Body of pancreas (tissue), 4 donors: ENCODE measurements around the gene PSMG4.

Experiments
- CTCF ChIP-seq, 7 experiments: fragments of 450-650 bp in 4 of 7; fragments of 200-600 bp in 3 of 7; sonication (generic) in 3 of 7; IDR thresholded peaks; one replicate each; pipeline ENCODE4 v1.5.1; 2016 to 2019; ENCODE audit warnings: antibody characterized with exemption in 7 of 7
- POLR2A ChIP-seq, 3 donors: fragments of 450-650 bp; IDR thresholded peaks; one replicate each; pipeline ENCODE4 v1.6.1; 2016; ENCODE audit warnings: antibody characterized with exemption in 3 of 3, mild to moderate bottlenecking in 2 of 3

- TF ChIP-seq POLR2A (IDR thresholded peaks at IDR 0.05), result no peak
- no peak for TF ChIP-seq CTCF (IDR thresholded peaks at IDR 0.05)
Measured at GRCh38 chr6:3301506-3301905, 42.8 kb downstream of the PSMG4 start.
